GM12872 (cell line): Measurements from ENCODE around the gene VPS13D.

Experiments
- TF ChIP-seq, protein P1 (sequence below): IDR thresholded peaks from 3 replicates; pipeline ENCODE4 v1.5.1; 2011; ENCODE audit warnings: low read depth, mild to moderate bottlenecking, low read length, moderate library complexity; ENCODE audit not compliant: insufficient read depth

VPS13D gene

DNA sequence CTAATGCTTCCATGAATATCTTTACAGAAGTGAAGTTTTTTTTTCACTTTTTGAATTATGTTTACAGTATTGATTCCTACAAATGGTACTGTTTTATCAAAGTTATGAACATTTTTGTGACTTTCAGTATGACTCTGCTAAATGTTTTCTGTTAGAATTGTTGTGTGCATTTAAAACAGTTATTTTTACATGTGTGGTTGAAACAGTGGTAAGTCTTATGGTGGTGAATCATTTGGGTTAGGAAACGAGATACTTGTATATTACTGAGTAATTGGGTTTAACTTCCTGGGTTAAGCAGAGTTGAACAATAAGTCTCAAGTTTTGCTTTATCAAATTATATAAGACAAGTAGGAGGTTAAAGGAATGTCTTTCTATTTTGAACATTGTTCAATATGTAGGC lies 66.8 kb downstream of the VPS13D start:
- TF ChIP-seq, protein P1, sequence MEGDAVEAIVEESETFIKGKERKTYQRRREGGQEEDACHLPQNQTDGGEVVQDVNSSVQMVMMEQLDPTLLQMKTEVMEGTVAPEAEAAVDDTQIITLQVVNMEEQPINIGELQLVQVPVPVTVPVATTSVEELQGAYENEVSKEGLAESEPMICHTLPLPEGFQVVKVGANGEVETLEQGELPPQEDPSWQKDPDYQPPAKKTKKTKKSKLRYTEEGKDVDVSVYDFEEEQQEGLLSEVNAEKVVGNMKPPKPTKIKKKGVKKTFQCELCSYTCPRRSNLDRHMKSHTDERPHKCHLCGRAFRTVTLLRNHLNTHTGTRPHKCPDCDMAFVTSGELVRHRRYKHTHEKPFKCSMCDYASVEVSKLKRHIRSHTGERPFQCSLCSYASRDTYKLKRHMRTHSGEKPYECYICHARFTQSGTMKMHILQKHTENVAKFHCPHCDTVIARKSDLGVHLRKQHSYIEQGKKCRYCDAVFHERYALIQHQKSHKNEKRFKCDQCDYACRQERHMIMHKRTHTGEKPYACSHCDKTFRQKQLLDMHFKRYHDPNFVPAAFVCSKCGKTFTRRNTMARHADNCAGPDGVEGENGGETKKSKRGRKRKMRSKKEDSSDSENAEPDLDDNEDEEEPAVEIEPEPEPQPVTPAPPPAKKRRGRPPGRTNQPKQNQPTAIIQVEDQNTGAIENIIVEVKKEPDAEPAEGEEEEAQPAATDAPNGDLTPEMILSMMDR = no peak

DNA sequence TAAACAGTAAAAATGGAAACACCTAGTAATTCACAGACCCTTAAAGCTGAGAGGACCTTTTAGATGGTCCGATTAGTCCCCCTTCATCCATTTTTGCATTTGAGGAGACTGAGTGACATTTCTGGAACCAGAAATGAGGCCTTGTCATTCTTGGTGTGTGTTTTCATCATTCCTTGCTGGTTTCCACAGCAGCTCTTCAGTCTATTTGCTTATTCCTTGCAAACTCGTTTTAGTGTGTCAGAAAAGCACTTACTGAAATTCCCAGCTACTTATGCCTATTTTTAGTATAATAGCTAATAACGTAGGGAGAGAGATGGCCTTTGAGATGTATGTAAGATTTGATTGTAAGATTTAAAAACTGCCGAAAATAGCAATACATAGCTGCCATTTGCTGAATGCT lies 70.9 kb downstream of the VPS13D start:
- TF ChIP-seq, protein P1 = no peak

DNA sequence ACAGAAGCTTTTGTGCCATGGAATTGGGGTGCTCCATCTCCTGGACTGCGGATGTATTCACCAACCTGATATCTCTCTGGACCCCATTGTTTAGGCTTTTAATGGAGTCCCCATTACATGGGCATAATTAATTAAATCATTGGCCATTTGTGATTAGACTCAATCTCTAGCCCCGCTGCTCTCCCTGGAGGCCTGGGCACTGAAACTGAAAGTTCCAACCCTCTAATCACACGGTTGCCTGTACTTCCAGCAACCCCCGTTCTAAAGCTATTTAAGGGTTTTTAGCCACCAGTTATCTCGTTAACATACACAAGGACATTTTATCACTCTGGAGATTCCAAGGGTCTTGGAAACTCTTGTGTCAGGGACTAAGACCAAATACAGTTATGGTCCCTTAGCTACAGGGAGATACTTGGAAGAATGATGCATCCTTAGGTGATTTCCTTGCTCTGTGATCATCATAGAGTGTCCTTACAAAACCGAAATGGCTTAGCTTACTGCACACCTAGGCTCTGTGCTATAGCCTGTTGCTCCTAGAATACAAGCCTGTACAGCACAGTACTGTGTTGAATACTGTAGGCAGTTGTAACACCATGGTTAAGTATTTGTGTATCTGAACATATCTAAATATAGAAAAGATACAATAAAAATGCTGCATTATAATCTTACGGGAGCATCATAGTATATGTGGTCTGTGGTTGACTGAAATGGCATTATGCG lies 71.8 kb downstream of the VPS13D start:
- TF ChIP-seq, protein P1 = no peak

DNA sequence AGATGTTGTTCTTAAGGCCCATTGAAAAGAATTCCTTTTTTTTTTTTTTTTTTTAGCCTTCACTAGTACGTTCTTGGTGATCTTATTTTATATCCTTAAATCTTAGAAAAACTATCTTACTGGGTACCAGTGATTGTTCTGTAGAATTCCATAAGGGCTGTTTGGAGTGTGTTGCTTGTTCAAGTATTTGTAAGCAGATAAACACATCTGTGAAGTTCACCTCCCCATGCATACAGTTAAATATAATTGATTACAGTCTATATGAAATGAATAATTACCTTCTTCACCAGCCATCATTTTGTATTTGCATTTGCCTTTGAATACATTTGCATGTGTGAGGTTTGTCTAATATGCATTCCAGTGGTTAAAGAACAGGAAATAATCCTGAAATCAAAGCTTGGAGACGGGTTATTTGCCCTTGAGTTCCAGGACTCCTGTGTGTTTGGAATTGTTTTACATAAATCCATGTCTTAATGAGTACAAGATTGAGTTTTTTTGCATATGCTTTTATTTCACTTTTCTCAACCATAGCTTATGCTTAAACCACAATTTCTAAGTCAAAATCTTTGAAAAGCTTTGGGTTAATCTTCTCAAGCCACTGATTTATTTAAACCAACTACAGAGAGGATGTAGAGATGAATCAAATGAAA lies 73.1 kb downstream of the VPS13D start:
- TF ChIP-seq, protein P1 = no peak

DNA sequence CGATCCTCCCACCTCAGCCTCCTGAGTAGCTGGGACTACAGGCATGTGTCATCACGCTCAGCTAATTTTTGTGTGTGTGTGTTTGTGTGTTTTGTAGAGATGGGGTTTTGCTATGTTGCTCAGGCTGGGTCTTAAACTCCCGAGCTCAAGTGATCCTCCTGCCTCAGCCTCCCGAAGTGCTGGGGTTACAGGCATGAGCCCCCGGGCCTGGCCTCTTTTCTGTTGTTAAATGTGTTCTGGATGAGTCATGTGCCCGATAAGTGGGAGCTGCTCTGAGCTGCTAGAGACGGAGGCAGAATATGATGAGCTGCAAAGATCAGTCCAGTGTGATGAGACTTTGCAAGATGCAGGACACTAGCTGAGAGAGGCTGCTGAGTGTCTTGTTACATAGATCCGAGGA lies 75.5 kb downstream of the VPS13D start:
- TF ChIP-seq, protein P1 = no peak

DNA sequence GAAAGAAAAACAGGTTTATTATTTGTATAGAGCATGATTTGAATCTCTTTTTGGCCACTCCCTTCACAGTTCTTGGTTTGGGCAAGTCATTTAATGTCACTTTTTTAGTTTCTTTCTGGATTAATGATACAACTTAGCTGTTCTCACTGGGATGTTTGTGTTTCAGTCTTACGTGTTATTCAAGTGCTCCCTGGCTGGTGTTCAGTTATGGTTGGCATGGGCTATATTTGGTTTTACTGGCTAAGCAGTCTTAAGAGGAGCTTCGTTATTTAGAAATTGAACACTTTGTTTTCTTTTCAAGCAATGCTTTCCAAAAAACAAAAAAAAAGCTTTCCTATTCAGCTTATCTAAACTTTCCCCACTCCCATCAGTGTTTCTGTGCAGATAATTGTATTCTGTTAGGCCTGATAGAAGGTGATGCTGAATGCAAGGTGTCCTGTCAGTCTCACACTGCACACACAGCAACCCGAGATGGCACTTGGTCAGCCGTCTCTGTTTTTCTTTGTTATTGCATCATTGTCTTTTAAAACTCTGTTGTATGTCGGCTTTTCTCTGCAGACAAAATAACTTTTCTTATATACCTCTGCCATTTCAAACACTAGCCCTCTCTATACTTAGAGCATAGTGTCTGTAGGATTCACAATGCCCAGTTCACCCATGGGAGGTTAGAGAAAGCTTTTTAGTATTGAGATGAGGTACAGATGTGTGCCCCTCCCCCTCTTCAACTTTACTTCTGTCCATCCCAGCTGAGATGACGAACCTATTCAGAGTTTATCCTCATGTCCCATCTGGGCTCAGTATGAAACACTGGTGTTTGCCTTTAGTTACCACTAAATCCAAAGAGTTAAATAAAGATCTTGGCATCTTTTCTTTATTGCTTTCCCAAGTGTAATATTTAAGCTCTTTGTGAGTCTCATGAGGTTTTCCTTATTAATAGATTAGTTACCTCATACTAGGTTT lies 80.2 kb downstream of the VPS13D start:
- TF ChIP-seq, protein P1 = no peak

DNA sequence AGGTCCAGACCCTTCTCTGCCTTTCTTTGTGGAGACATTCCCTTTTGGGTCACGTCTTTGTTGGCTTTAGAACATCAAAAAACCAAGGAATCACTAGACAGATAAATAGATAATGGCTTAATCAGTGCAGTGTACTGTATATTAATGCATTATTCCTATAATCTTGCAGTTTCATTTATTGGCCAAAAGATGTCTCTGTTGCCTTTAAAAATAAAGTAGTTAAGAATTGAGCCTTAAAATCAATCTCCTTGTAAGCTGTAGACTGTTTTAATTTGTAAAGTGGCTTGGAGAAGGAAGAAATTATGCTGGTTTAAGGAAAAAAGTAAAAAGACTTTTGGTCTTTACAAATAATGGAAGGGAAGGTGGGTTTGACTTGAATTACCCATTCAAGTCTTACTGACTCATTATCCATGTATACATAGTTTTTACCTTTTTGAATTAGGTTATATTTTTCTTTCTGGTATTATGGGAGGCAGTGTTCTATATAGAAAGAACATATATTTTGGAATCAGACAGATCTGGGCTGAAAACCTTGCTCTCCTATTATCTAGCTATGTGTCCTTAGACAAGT lies 84.6 kb downstream of the VPS13D start:
- TF ChIP-seq, protein P1 = no peak; the same call in 2 of the 3 replicates
